ENCODE data around the gene CEP104. TPM values are rescaled to one million over a fixed set of nuclear protein-coding genes. Genes with fewer than 3 reads are reported as not detected.

Gene CEP104
- polyA plus RNA-seq, 1 of the 3 experiments (the other 2 are of a cell fraction): 19.2 TPM

GRCh38 chr1:3789421-3790300 is 67.3 kb downstream of the CEP104 start:
- H3K79me2 ChIP-seq (ENCODE audit: insufficient read depth): peaks cover 75% of the 10 kb centered on the region
- H3K27me3 ChIP-seq (ENCODE audit: insufficient read depth): no peaks in the 10 kb centered on the region
- H3K36me3 ChIP-seq (replicated peaks in 1 of 2; ENCODE audit: control insufficient read depth in 1 of 2, insufficient read depth in 2 of 2, low read length in 1 of 2): peaks cover 4 to 32% of the 10 kb centered on the region in 2 experiments
- DNase-seq: no peak
- ChIA-PET CTCF (interaction anchor here (1.1 kb wide), 1 partner anchor 65 kb away, joined by 3 read pairs; no protein-coding TSS in a partner anchor), POLR2A (no interaction called here)
- no peak overlapping the region for H3K4me2 ChIP-seq
- no peak overlapping the region for H2AFZ ChIP-seq (ENCODE audit: low read depth)
- no peak overlapping the region for H3K9ac ChIP-seq
- peaks cover 65% of the 10 kb centered on the region for H4K20me1 ChIP-seq (ENCODE audit: insufficient read depth)
- H3K4me3 ChIP-seq (ENCODE audit: low read depth in 2 of 2, low read length in 1 of 2): no peak overlapping the region
- no peak overlapping the region for H3K27ac ChIP-seq (ENCODE audit: low read depth in 2 of 2, low read length in 1 of 2)
- H3K4me1 ChIP-seq (ENCODE audit: control insufficient read depth in 1 of 2, insufficient read depth in 2 of 2, low read depth in 1 of 2, low read length in 1 of 2): peaks cover 0 to 7% of the 10 kb centered on the region in 2 experiments; a peak in 1 of 4 replicates
- no peaks in the 10 kb centered on the region for H3F3A ChIP-seq (replicated peaks; ENCODE audit: insufficient read depth)
- 95% methylated on average over 25 of the region's 34 CpGs for WGBS (ENCODE audit: low lambda C conversion rate)
- no peaks in the 10 kb centered on the region for H3K9me2 ChIP-seq
- no peaks in the 10 kb centered on the region for H3K9me3 ChIP-seq
- no peak for TF ChIP-seq SIN3A (IDR thresholded peaks at IDR 0.05; ENCODE audit: borderline replicate concordance, low read depth, low read length)
- no peak for TF ChIP-seq USF1 (IDR thresholded peaks at IDR 0.05; ENCODE audit: borderline replicate concordance, low read depth)
- no peak for TF ChIP-seq MXI1 (IDR thresholded peaks at IDR 0.05; ENCODE audit: low read depth, low read length)
- no peak for TF ChIP-seq CHD2 (IDR thresholded peaks at IDR 0.05; ENCODE audit: low read length, partially characterized antibody)
- TF ChIP-seq MAX (IDR thresholded peaks at IDR 0.05; ENCODE audit: low read depth): no peak
- no peak for TF ChIP-seq REST (IDR thresholded peaks at IDR 0.05; ENCODE audit: low read depth, low read length)
- no peak for TF ChIP-seq FOXJ3 (CRISPR knock-in tag; IDR thresholded peaks at IDR 0.05)
- TF ChIP-seq RXRA (IDR thresholded peaks at IDR 0.05; ENCODE audit: borderline replicate concordance, low read depth): no peak
- no peak for TF ChIP-seq RCOR1 (IDR thresholded peaks at IDR 0.05; ENCODE audit: low read length)
- TF ChIP-seq POLR2AphosphoS5 (IDR thresholded peaks at IDR 0.05; ENCODE audit: low read depth, low read length): no peak
- no peak for TF ChIP-seq YY1 (IDR thresholded peaks at IDR 0.05; ENCODE audit: low read depth)
- no peak for TF ChIP-seq EZH2phosphoT487 (IDR thresholded peaks at IDR 0.05; ENCODE audit: borderline replicate concordance, low read depth)
- TF ChIP-seq MEF2A (IDR thresholded peaks at IDR 0.05; ENCODE audit: borderline replicate concordance, low read depth): no peak
- TF ChIP-seq GABPA (IDR thresholded peaks at IDR 0.05; ENCODE audit: low read depth): no peak
- TF ChIP-seq EP300 (IDR thresholded peaks at IDR 0.05; ENCODE audit: borderline replicate concordance in 1 of 2, low read depth in 1 of 2, low read length in 1 of 2): no peak
- TF ChIP-seq TAF1 (IDR thresholded peaks at IDR 0.05; ENCODE audit: borderline replicate concordance, low read depth, low read length): no peak
- no peak for TF ChIP-seq JUND (IDR thresholded peaks at IDR 0.05)
- no peak for TF ChIP-seq FOSL2 (IDR thresholded peaks at IDR 0.05; ENCODE audit: borderline replicate concordance, low read depth)

Measured in SK-N-SH (cell line).